GM23248 (cell line): ENCODE data around the gene HLCS.

Experiments used
- EZH2 ChIP-seq: fragments of 200-600 bp; sonication (generic); IDR thresholded peaks from 2 replicates; pipeline ENCODE4 v1.6.1; 2018; ENCODE audit warnings: antibody characterized with exemption, mild to moderate bottlenecking; ENCODE audit not compliant: insufficient read depth, poor library complexity, severe bottlenecking
- EZH2phosphoT487 ChIP-seq: fragments of 200-600 bp; sonication (generic); IDR thresholded peaks from 2 replicates; pipeline ENCODE4 v1.6.1; 2018; ENCODE audit warnings: antibody characterized with exemption, moderate library complexity, mild to moderate bottlenecking, low read depth; ENCODE audit not compliant: insufficient read depth

- no peak for TF ChIP-seq EZH2
- no peak for TF ChIP-seq EZH2phosphoT487
Measured at GRCh38 chr21:36785615-36786014, 180.9 kb downstream of the HLCS start.
